H1 (cell line): Measurements from ENCODE around the gene CDKN2B. TPM values are rescaled to one million over a fixed set of nuclear protein-coding genes. Genes with fewer than 3 reads are reported as not detected.

Experiments used
- CTCF ChIA-PET: fragments of 300-600 bp; sonication (Branson Sonifier 250); formaldehyde crosslinking; loops from one replicate; lab custom pipeline; 2021; ENCODE audit not compliant: partially characterized antibody; lab: Charles Lee
- POLR2A ChIA-PET: fragments of 300-600 bp; sonication (Branson Sonifier 250); formaldehyde crosslinking; loops from one replicate; lab custom pipeline; 2021; ENCODE audit warnings: inconsistent platforms; ENCODE audit not compliant: partially characterized antibody; lab: Charles Lee
- DNase-seq, 2 experiments: peaks; one replicate each; pipeline versions ENCODE4 v3.0.0 to v3.0.0-alpha.2; 2010 to 2022; ENCODE audit warnings: low spot score in 2 of 2, low read depth in 1 of 2, mixed read lengths in 1 of 2
- FAIRE-seq: peaks from 2 replicates; lab custom pipeline; 2011; peaks lifted over from hg19 to GRCh38; lab: Jason Lieb, UNC
- H2AFZ ChIP-seq: 2 replicates; pipeline ENCODE4 v1.8.1; 2012; ENCODE audit warnings: low read length, inconsistent platforms
- H2AK5ac ChIP-seq: 2 replicates; pipeline ENCODE4 v1.6.1; 2013; ENCODE audit warnings: low read depth, low read length
- H2BK120ac ChIP-seq: replicated peaks from 2 replicates; pipeline ENCODE3; 2013; ENCODE audit warnings: low read depth, low read length, inconsistent platforms
- H2BK12ac ChIP-seq: 2 replicates; pipeline ENCODE4 v1.6.1; 2013; ENCODE audit warnings: low read depth, low read length
- H2BK15ac ChIP-seq: 2 replicates; pipeline ENCODE4 v1.6.1; 2013; ENCODE audit warnings: low read length
- H2BK20ac ChIP-seq: 2 replicates; pipeline ENCODE4 v1.6.1; 2013; ENCODE audit warnings: low read length
- H2BK5ac ChIP-seq: 2 replicates; pipeline ENCODE4 v1.6.1; 2013; ENCODE audit warnings: low read depth, low read length
- H3K14ac ChIP-seq: 2 replicates; pipeline ENCODE4 v1.6.1; 2013; ENCODE audit warnings: inconsistent platforms; ENCODE audit not compliant: insufficient read length
- H3K18ac ChIP-seq: 2 replicates; pipeline ENCODE4 v1.6.1; 2013; ENCODE audit warnings: low read length; ENCODE audit errors: extremely low read depth
- H3K23ac ChIP-seq: 2 replicates; pipeline ENCODE4 v1.6.1; 2013; ENCODE audit warnings: inconsistent platforms; ENCODE audit not compliant: insufficient read length
- H3K23me2 ChIP-seq: 2 replicates; pipeline ENCODE4 v1.6.1; 2013; ENCODE audit warnings: low read depth, low read length
- H3K27ac ChIP-seq: 2 replicates; pipeline ENCODE4 v1.6.1; 2011; ENCODE audit warnings: low read depth, low read length, inconsistent platforms
- H3K27me3 ChIP-seq, 4 experiments: replicated peaks in 1 of 4; 1 replicate in 1 of 4; 2 replicates in 3 of 4; pipeline versions ENCODE4 v1.6.1 to v1.8.1; 2011 to 2013; ENCODE audit warnings: low read length in 3 of 4, mild to moderate bottlenecking in 3 of 4, inconsistent platforms in 2 of 4, mixed read lengths in 2 of 4, moderate library complexity in 1 of 4; ENCODE audit not compliant: control insufficient read depth in 3 of 4, insufficient read depth in 3 of 4; ENCODE audit errors: extremely low read depth in 1 of 4
- H3K36me3 ChIP-seq, 4 experiments: 2 replicates each; pipeline versions ENCODE4 v1.6.1 to v1.8.1; 2011 to 2013; ENCODE audit warnings: mild to moderate bottlenecking in 4 of 4, low read length in 3 of 4, moderate library complexity in 2 of 4, control low read depth in 1 of 4, inconsistent platforms in 1 of 4; ENCODE audit not compliant: insufficient read depth in 4 of 4, control insufficient read depth in 2 of 4
- H3K4ac ChIP-seq: replicated peaks from 2 replicates; pipeline ENCODE3; 2013; ENCODE audit warnings: low read length, low read depth, mixed read lengths, inconsistent platforms; ENCODE audit not compliant: insufficient read length
- H3K4me1 ChIP-seq, 4 experiments: replicated peaks in 1 of 4; 1 replicate in 1 of 4; 2 replicates in 3 of 4; pipeline versions ENCODE4 v1.6.1 to v1.8.1; 2011 to 2013; ENCODE audit warnings: low read length in 3 of 4, inconsistent platforms in 2 of 4, mixed read lengths in 1 of 4; ENCODE audit not compliant: insufficient read depth in 4 of 4, control insufficient read depth in 3 of 4
- H3K4me2 ChIP-seq, 2 experiments: 2 replicates each; pipeline versions ENCODE4 v1.6.1 to v1.8.1; 2011 to 2013; ENCODE audit warnings: low read depth in 2 of 2, low read length in 2 of 2, control low read depth in 1 of 2, inconsistent platforms in 1 of 2, mild to moderate bottlenecking in 1 of 2; ENCODE audit not compliant: insufficient read depth in 1 of 2
- H3K4me3 ChIP-seq, 4 experiments: fragments of 200-600, 300-600 bp in 1 of 4; sonication (generic), shearing (Covaris generic), sonication (Bioruptor Twin) in 1 of 4; 2 replicates each; pipeline versions ENCODE4 v1.5.1 to v1.8.1; 2011 to 2016; ENCODE audit warnings: low read length in 4 of 4, low read depth in 3 of 4, control low read depth in 2 of 4, inconsistent platforms in 2 of 4, mild to moderate bottlenecking in 2 of 4, mixed read lengths in 1 of 4, moderate library complexity in 1 of 4; ENCODE audit not compliant: insufficient read depth in 2 of 4; ENCODE audit errors: extremely low read depth in 1 of 4
- H3K56ac ChIP-seq: replicated peaks from 2 replicates; pipeline ENCODE3; 2013; ENCODE audit warnings: low read depth, mild to moderate bottlenecking, mixed read lengths, low read length, inconsistent platforms; ENCODE audit not compliant: insufficient read length
- H3K79me1 ChIP-seq: 2 replicates; pipeline ENCODE4 v1.6.1; 2013; ENCODE audit warnings: low read depth, low read length, control low read depth
- H3K79me2 ChIP-seq, 2 experiments: 2 replicates each; pipeline versions ENCODE4 v1.6.1 to v1.8.1; 2012 to 2013; ENCODE audit warnings: low read length in 2 of 2, mild to moderate bottlenecking in 2 of 2, inconsistent platforms in 1 of 2; ENCODE audit not compliant: insufficient read depth in 2 of 2, control insufficient read depth in 1 of 2
- H3K9ac ChIP-seq, 4 experiments: replicated peaks in 1 of 4; 1 replicate in 1 of 4; 2 replicates in 3 of 4; pipeline versions ENCODE4 v1.6.1 to v1.8.1; 2011 to 2013; ENCODE audit warnings: low read depth in 3 of 4, low read length in 3 of 4, control low read depth in 2 of 4, mild to moderate bottlenecking in 2 of 4, moderate library complexity in 2 of 4, inconsistent platforms in 1 of 4; ENCODE audit errors: extremely low read depth in 1 of 4
- H3K9me3 ChIP-seq, 2 experiments: 2 replicates each; pipeline versions ENCODE4 v1.6.1 to v1.8.1; 2012 to 2013; ENCODE audit warnings: mild to moderate bottlenecking in 2 of 2, moderate library complexity in 2 of 2, control low read depth in 1 of 2, inconsistent platforms in 1 of 2, low read depth in 1 of 2, low read length in 1 of 2, mixed read lengths in 1 of 2; ENCODE audit not compliant: insufficient read depth in 2 of 2
- H4K20me1 ChIP-seq, 2 experiments: replicated peaks in 1 of 2; 2 replicates each; pipeline versions ENCODE3 to v1.8.1; 2011 to 2013; ENCODE audit warnings: inconsistent platforms in 2 of 2, low read length in 2 of 2, mild to moderate bottlenecking in 1 of 2; ENCODE audit not compliant: insufficient read depth in 2 of 2, control insufficient read depth in 1 of 2
- H4K5ac ChIP-seq: 2 replicates; pipeline ENCODE4 v1.6.1; 2013; ENCODE audit warnings: low read length, low read depth, mixed read lengths, inconsistent platforms; ENCODE audit not compliant: insufficient read length
- H4K8ac ChIP-seq: 2 replicates; pipeline ENCODE4 v1.8.0; 2013; ENCODE audit warnings: mild to moderate bottlenecking, moderate library complexity, low read length, inconsistent platforms; ENCODE audit not compliant: insufficient read depth; ENCODE audit errors: extremely low read depth
- H4K91ac ChIP-seq: replicated peaks from 2 replicates; pipeline ENCODE3; 2013; ENCODE audit warnings: low read length, mixed read lengths, inconsistent platforms; ENCODE audit not compliant: insufficient read length
- BRCA1 ChIP-seq: IDR thresholded peaks from 2 replicates; pipeline ENCODE4 v1.6.1; 2012; ENCODE audit warnings: low read depth, low read length, improper control_type of control experiment
- CBX8 ChIP-seq: fragments of 300-800, 300-1000 bp; sonication (generic); IDR thresholded peaks from 2 replicates; pipeline ENCODE4 v1.7.1; 2016; ENCODE audit warnings: low read depth, low read length, borderline replicate concordance
- EZH2 ChIP-seq: fragments of 200-600 bp; sonication (generic); IDR thresholded peaks from 2 replicates; pipeline ENCODE4 v1.7.1; 2012; ENCODE audit warnings: low read depth, mild to moderate bottlenecking, moderate library complexity, low read length, inconsistent platforms; ENCODE audit not compliant: severe bottlenecking
- FOSL1 ChIP-seq: IDR thresholded peaks from 2 replicates; pipeline ENCODE4 v1.6.1; 2011; ENCODE audit warnings: mild to moderate bottlenecking, low read depth, low read length, moderate library complexity; ENCODE audit not compliant: insufficient read depth
- KDM1A ChIP-seq: fragments of 200-600, 300-600 bp; sonication (generic); IDR thresholded peaks from 2 replicates; pipeline ENCODE4 v1.7.1; 2016; ENCODE audit warnings: mild to moderate bottlenecking, low read length, borderline replicate concordance
- RNF2 ChIP-seq: fragments of 200-900, 300-1000 bp; sonication (generic); IDR thresholded peaks from 2 replicates; pipeline ENCODE4 v1.7.1; 2016; ENCODE audit warnings: borderline replicate concordance, low read depth, mild to moderate bottlenecking, antibody characterized with exemption, low read length; ENCODE audit not compliant: poor library complexity, severe bottlenecking; ENCODE audit errors: missing control alignments
- RXRA ChIP-seq: IDR thresholded peaks from 2 replicates; pipeline ENCODE4 v1.6.1; 2011; ENCODE audit warnings: low read depth, mild to moderate bottlenecking, low read length, moderate library complexity; ENCODE audit not compliant: insufficient read depth
- SUZ12 ChIP-seq: fragments of 200-600 bp; sonication (generic); IDR thresholded peaks from 2 replicates; pipeline ENCODE4 v1.6.1; 2012; ENCODE audit warnings: mild to moderate bottlenecking, inconsistent platforms, low read length, moderate library complexity, mixed read lengths
- TAF7 ChIP-seq: optimal IDR thresholded peaks from 2 replicates; pipeline ENCODE3; 2011; ENCODE audit warnings: low read depth, mild to moderate bottlenecking, inconsistent platforms, low read length, moderate library complexity, borderline replicate concordance
- YY1 ChIP-seq: IDR thresholded peaks from 2 replicates; pipeline ENCODE4 v1.6.1; 2011; ENCODE audit warnings: low read depth, mild to moderate bottlenecking, low read length
- WGBS, 2 experiments: shearing (Covaris generic) in 1 of 2; methylation state at CpG; one replicate each; pipeline versions ENCODE4 v1.1.6 to v1.1.7; 2013 to 2015; ENCODE audit warnings: low lambda C conversion rate in 2 of 2, mixed read lengths in 2 of 2, inconsistent platforms in 1 of 2, low coverage in 1 of 2, missing lambda C conversion rate in 1 of 2; ENCODE audit not compliant: insufficient replicate concordance in 2 of 2, insufficient coverage in 1 of 2, insufficient read length in 1 of 2; ENCODE audit errors: extremely low coverage in 1 of 2, missing lambda C conversion rate in 1 of 2; 5-methylcytosine and 5-hydroxymethylcytosine counted together
- polyA plus RNA-seq, 7 experiments: library from polyadenylated mRNA; depleted of rRNA in 3 of 7; stranded (reverse) in 5 of 7; unstranded in 2 of 7; fragments of >200 nt in 5 of 7; fragments of 200-250 nt in 2 of 7; gene quantifications; 1 replicate in 5 of 7; 2 replicates in 1 of 7; 4 replicates in 1 of 7; pipeline versions ENCODE4 v1.2.1 to v1.2.3, GENCODE V29; 2011 to 2013; ENCODE audit warnings: missing spikeins in 2 of 7, mixed read lengths in 2 of 7
- total RNA-seq: library from RNA; stranded (reverse); fragmentation: NEBNext Ultra II Directional; extraction: Animal tissue kit (Norgen Biotek cat#: 25700); gene quantifications from 2 replicates; pipeline ENCODE4 v1.2.1, GENCODE V29; 2021

CDKN2B gene
- total and polyA plus RNA-seq, 2 of the 8 experiments (the other 6 are each of a cell fraction or from before 2014, with no cell fraction given), result 0.20 to 0.88 TPM

- Histone ChIP-seq H3K14ac (no peak overlapping the region), H2AK5ac (no peak overlapping the region), H3K4me3 (no peak overlapping the region), H2BK5ac (no peak overlapping the region), H3K56ac (no peak overlapping the region), H3K23ac (no peak overlapping the region), H3K18ac (no peak overlapping the region), H2BK120ac (no peak overlapping the region), H4K8ac (no peak overlapping the region), H3K4me1 (peaks cover 0 to 4% (median 1%) of the 10 kb centered on the region in 4 experiments; a peak in 3 of 7 replicates), H2AFZ (no peak overlapping the region), H3K4me2 (peak overlapping the region in 1 of 2 experiments; percentile 78; a peak in 1 of 4 replicates), H3K79me1 (no peaks in the 10 kb centered on the region), H3K36me3 (no peaks in the 10 kb centered on the region), H3K9me3 (no peaks in the 10 kb centered on the region), H2BK15ac (no peak overlapping the region), H2BK20ac (no peak overlapping the region), H3K4ac (no peak overlapping the region), H3K23me2 (peaks cover 8% of the 10 kb centered on the region; the same call in 1 of the 2 replicates), H4K91ac (no peak overlapping the region), H3K79me2 (no peaks in the 10 kb centered on the region), H4K20me1 (peaks cover 2 to 7% of the 10 kb centered on the region in 2 experiments), H3K27me3 (peaks cover 54 to 92% (median 72%) of the 10 kb centered on the region in 4 experiments), H3K9ac (no peak overlapping the region), H2BK12ac (no peak overlapping the region), H3K27ac (no peak overlapping the region), H4K5ac (no peak overlapping the region)
- ChIA-PET POLR2A (interaction anchor here (0.9 to 1.8 kb wide), 4 partner anchors 8 to 19 kb away, joined by 3 to 5 read pairs (median 4); partner anchors contain the start of gene CDKN2B-AS1), CTCF (interaction anchor here (0.9 to 4.2 kb wide), 9 partner anchors 11 to 165 kb away, joined by 3 to 23 read pairs (median 3); partner anchors contain the start of gene CDKN2B)
- FAIRE-seq, result no peak
- WGBS, 2 experiments, result 31% methylated on average over 19 of the region's 19 CpGs; no CpG with 5 or more reads in 1 of the 2 experiments
- no peak for DNase-seq
- no peak for TF ChIP-seq RXRA
- no peak for TF ChIP-seq YY1
- TF ChIP-seq EZH2, result peak; percentile 73
- TF ChIP-seq CBX8, result peak; percentile 96; the same call in 1 of the 2 replicates
- peak; percentile 84 for TF ChIP-seq SUZ12
- no peak for TF ChIP-seq TAF7
- peak; percentile 97 for TF ChIP-seq RNF2
- TF ChIP-seq KDM1A, result no peak
- TF ChIP-seq BRCA1, result no peak
- TF ChIP-seq FOSL1, result no peak
Measured at GRCh38 chr9:21976334-21976875, 32.7 kb downstream of the CDKN2B start.
